Endometrium (tissue), 2 donors: Measurements from ENCODE around the gene CDK2.
"Not testable (repeated sequence)": the region's sequence is repeated elsewhere in the genome, so short reads cannot be mapped to it uniquely, and the experiment has no call there.

Experiments used
- FAIRE-seq: peaks from 2 replicates; lab custom pipeline; 2012; peaks lifted over from hg19 to GRCh38; lab: Jason Lieb, UNC
- donor health status: control.
- donor health status: control.

The CDK2 gene

GRCh38 chr12:55938826-55939501, 27.7 kb upstream of the CDK2 start:
- FAIRE-seq, result no peak

- FAIRE-seq, result no peak
These were observed 26.4 kb upstream of the CDK2 start for GRCh38 chr12:55940065-55940732.

GRCh38 chr12:55942055-55942454, 24.6 kb upstream of the CDK2 start:
- no peak for FAIRE-seq

GRCh38 chr12:55942577-55943136, 24.0 kb upstream of the CDK2 start:
- FAIRE-seq, result no peak

GRCh38 chr12:55946553-55946952, 20.1 kb upstream of the CDK2 start:
- no peak for FAIRE-seq

GRCh38 chr12:55955344-55955743, 11.3 kb upstream of the CDK2 start:
- FAIRE-seq, result no peak

GRCh38 chr12:55955800-55956508, 10.7 kb upstream of the CDK2 start:
- FAIRE-seq, result no peak

- FAIRE-seq, result no peak
These were observed 9.3 kb upstream of the CDK2 start for GRCh38 chr12:55957106-55957859.

GRCh38 chr12:55963760-55964159, 2.9 kb upstream of the CDK2 start:
- FAIRE-seq, result no peak

- no peak for FAIRE-seq
These were observed 1.4 kb upstream of the CDK2 start for GRCh38 chr12:55965240-55965639.

GRCh38 chr12:55965941-55966407, 656 bp upstream of the CDK2 start, which contains the start of gene PMEL:
TSS of gene PMEL (minus strand) at chr12:55966042. CDS start at chr12:55966011, 31 bp downstream.
- no peak for FAIRE-seq

- no peak for FAIRE-seq
These were observed 2.7 kb downstream of the CDK2 start for GRCh38 chr12:55969356-55969755.

- no peak for FAIRE-seq
These were observed 4.1 kb downstream of the CDK2 start for GRCh38 chr12:55970775-55971174.

- FAIRE-seq, result no peak
These were observed 5.4 kb downstream of the CDK2 start for GRCh38 chr12:55972042-55972441.

GRCh38 chr12:55972456-55972855, 5.8 kb downstream of the CDK2 start:
- no peak for FAIRE-seq

- no peak for FAIRE-seq
These were observed 6.4 kb downstream of the CDK2 start for GRCh38 chr12:55972911-55973598.

- peak; percentile 100 for FAIRE-seq
These were observed 7.1 kb downstream of the CDK2 start, which contains the start of gene RAB5B for GRCh38 chr12:55973599-55974307. TSS of gene RAB5B (plus strand) at chr12:55974078. CDS start at chr12:55986961, 12,883 bp downstream.

GRCh38 chr12:55974308-55974730, 7.7 kb downstream of the CDK2 start:
- no peak for FAIRE-seq

GRCh38 chr12:55978393-55978792, 11.8 kb downstream of the CDK2 start:
- FAIRE-seq, result no peak

GRCh38 chr12:55979069-55979468, 12.4 kb downstream of the CDK2 start:
- FAIRE-seq, result no peak

GRCh38 chr12:55981882-55982281, 15.3 kb downstream of the CDK2 start:
- FAIRE-seq, result not testable (repeated sequence)
